Measurements from ENCODE around the gene FBXO17.

Gene FBXO17

DNA sequence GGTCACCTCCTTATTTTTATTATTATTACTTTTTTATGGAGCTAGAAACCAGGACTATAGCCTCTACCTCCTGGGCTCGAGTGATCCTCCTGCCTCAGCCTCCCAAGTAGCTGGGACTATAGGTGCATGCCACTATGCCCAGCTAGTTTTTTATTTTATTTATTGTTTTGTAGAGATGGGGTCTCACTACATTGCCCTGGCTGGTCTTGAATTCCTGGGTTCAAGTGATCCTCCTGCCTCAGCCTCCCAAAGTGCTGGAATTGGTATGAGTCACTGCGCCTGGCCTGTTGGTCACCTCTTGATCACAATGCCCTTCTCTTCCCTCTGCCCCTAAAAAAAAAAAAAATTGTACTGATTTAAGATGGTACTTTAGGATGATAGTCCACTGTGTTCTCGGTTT lies 24.4 kb downstream of the FBXO17 start:
- Histone ChIP-seq H3F3A (ENCODE audit: control insufficient read depth, insufficient read depth) (no peaks in the 10 kb centered on the region), H3K27me3 (ENCODE audit: control insufficient read depth, low read length) (peaks cover 10% of the 10 kb centered on the region; the same call in 1 of the 2 replicates), H3K4me3 (ENCODE audit: low read length) (no peak overlapping the region), H3K9me2 (replicated peaks; ENCODE audit: control insufficient read depth, low read length) (no peaks in the 10 kb centered on the region), H3K79me2 (ENCODE audit: control insufficient read depth, low read length) (no peaks in the 10 kb centered on the region), H3K4me1 (ENCODE audit: control insufficient read depth, low read length) (no peaks in the 10 kb centered on the region), H3K36me3 (ENCODE audit: control insufficient read depth, low read length) (no peaks in the 10 kb centered on the region), H3K4me2 (ENCODE audit: low read length) (no peak overlapping the region), H4K20me1 (ENCODE audit: control insufficient read depth, insufficient read depth, low read depth, low read length) (no peaks in the 10 kb centered on the region), H3K9me3 (ENCODE audit: control insufficient read depth, insufficient read depth, low read length) (no peaks in the 10 kb centered on the region), H3K27ac (ENCODE audit: low read depth, low read length) (no peak overlapping the region)
- TF ChIP-seq, protein P1, sequence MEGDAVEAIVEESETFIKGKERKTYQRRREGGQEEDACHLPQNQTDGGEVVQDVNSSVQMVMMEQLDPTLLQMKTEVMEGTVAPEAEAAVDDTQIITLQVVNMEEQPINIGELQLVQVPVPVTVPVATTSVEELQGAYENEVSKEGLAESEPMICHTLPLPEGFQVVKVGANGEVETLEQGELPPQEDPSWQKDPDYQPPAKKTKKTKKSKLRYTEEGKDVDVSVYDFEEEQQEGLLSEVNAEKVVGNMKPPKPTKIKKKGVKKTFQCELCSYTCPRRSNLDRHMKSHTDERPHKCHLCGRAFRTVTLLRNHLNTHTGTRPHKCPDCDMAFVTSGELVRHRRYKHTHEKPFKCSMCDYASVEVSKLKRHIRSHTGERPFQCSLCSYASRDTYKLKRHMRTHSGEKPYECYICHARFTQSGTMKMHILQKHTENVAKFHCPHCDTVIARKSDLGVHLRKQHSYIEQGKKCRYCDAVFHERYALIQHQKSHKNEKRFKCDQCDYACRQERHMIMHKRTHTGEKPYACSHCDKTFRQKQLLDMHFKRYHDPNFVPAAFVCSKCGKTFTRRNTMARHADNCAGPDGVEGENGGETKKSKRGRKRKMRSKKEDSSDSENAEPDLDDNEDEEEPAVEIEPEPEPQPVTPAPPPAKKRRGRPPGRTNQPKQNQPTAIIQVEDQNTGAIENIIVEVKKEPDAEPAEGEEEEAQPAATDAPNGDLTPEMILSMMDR (IDR thresholded peaks at IDR 0.05; ENCODE audit: low read depth, low read length, poor library complexity, severe bottlenecking): no peak
- TF ChIP-seq EZH2phosphoT487 (IDR thresholded peaks at IDR 0.05; ENCODE audit: borderline replicate concordance, low read length): no peak

DNA sequence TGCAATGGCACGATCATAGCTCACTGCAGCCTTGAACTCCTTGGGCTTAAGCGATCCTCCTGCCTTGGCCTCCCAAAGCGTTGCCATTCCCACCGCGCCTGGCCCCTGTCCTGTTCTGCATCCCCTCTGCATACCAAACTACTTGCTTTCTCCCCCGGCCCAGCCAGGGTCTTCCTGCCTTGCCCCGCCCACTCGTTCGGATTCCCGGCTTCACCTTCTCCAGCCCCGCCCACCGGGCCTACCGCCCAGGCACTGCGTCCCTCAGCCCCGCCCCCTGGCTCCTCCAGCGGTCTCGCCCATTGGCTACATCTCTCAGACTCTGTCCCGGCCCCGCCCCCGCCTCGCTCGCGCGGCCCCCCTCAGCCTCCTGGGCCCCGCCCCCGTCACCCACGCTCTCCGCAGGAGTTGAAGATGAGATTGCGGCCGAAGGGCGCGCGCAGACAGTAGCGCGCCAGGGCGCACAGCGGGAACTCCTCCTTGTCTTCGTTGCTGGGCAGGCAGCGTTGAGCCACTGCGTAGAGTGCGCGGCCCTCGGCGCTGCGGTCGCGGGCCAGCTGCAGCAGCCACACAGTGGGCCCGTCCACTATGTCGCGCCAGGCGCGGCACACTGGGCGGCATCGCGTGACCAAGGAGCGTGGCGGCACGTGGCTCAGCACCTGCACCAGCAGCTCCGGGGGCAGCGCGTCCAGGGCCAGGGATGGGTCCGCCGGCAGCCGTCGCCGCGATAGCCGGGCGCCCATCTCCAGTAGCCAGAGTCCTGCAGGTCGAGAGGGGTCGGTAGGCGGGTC lies 25.8 kb downstream of the FBXO17 start:
- H3K79me2 ChIP-seq (ENCODE audit: control insufficient read depth, low read length): no peaks in the 10 kb centered on the region
- H3K4me2 ChIP-seq (ENCODE audit: low read length): no peak overlapping the region
- H3K4me1 ChIP-seq (ENCODE audit: control insufficient read depth, low read length): no peaks in the 10 kb centered on the region
- no peaks in the 10 kb centered on the region for H4K20me1 ChIP-seq (ENCODE audit: control insufficient read depth, insufficient read depth, low read depth, low read length)
- no peaks in the 10 kb centered on the region for H3K9me3 ChIP-seq (ENCODE audit: control insufficient read depth, insufficient read depth, low read length)
- no peak for TF ChIP-seq EZH2phosphoT487 (IDR thresholded peaks at IDR 0.05; ENCODE audit: borderline replicate concordance, low read length)
- TF ChIP-seq, protein P1 (IDR thresholded peaks at IDR 0.05; ENCODE audit: low read depth, low read length, poor library complexity, severe bottlenecking): no peak
- no peak overlapping the region for H3K4me3 ChIP-seq (ENCODE audit: low read length)
- no peaks in the 10 kb centered on the region for H3K36me3 ChIP-seq (ENCODE audit: control insufficient read depth, low read length)
- no peak overlapping the region for H3K27ac ChIP-seq (ENCODE audit: low read depth, low read length)
- no peaks in the 10 kb centered on the region for H3K9me2 ChIP-seq (replicated peaks; ENCODE audit: control insufficient read depth, low read length)
- peaks cover 10% of the 10 kb centered on the region; the same call in 1 of the 2 replicates for H3K27me3 ChIP-seq (ENCODE audit: control insufficient read depth, low read length)
- H3F3A ChIP-seq (ENCODE audit: control insufficient read depth, insufficient read depth): no peaks in the 10 kb centered on the region; the same call in 1 of the 2 replicates

DNA sequence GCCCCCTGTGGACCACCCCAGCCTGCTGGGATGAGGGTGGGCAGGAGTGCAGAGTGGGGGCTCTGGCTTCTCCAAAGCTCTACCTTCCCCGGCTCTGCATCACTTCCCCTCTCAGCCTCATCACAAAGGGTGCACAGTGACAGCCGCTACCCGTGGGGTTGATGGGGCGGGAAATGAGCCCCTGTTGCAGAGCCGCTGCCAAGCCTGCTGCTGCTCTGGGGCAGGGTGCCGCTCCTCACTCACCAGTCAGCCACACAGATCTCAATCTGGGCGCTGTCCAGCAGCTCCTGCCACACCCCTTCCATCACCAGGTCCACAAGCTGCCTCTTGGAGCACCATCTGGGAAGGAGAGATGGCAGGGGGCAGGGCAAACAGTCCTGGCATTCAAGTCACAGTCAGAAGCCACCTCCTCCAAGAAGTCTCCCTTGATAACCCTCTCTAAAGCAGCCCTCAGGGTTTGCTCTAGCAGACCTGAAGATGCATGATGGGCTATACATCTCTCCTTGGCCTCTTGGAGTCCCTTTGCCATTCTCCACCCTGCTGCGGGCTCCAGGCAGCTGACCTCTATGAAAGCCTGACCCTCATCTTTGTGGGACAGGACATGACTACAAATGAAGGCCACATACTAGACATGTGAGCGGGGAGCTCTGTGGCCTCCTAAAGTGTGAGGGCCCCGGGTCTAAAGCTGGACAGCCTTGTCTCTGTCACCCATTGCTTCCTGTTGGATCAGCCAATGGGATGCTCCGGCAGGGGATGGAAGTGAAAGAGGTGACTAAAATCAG lies 29.1 kb downstream of the FBXO17 start:
- no peaks in the 10 kb centered on the region; the same call in 1 of the 2 replicates for H3K27me3 ChIP-seq (ENCODE audit: control insufficient read depth, low read length)
- no peak overlapping the region for H3K27ac ChIP-seq (ENCODE audit: low read depth, low read length)

More for the DNA sequence above, 29.1 kb downstream of the FBXO17 start:
- Histone ChIP-seq H3K9me3 (ENCODE audit: control insufficient read depth, insufficient read depth, low read length) (no peaks in the 10 kb centered on the region), H3K9me2 (replicated peaks; ENCODE audit: control insufficient read depth, low read length) (no peaks in the 10 kb centered on the region), H3F3A (ENCODE audit: control insufficient read depth, insufficient read depth) (no peaks in the 10 kb centered on the region; the same call in 1 of the 2 replicates), H3K79me2 (ENCODE audit: control insufficient read depth, low read length) (no peaks in the 10 kb centered on the region), H3K4me1 (ENCODE audit: control insufficient read depth, low read length) (no peaks in the 10 kb centered on the region), H3K4me2 (ENCODE audit: low read length) (no peak overlapping the region), H3K4me3 (ENCODE audit: low read length) (no peak overlapping the region), H4K20me1 (ENCODE audit: control insufficient read depth, insufficient read depth, low read depth, low read length) (no peaks in the 10 kb centered on the region), H3K36me3 (ENCODE audit: control insufficient read depth, low read length) (no peaks in the 10 kb centered on the region)
- TF ChIP-seq EZH2phosphoT487 (IDR thresholded peaks at IDR 0.05; ENCODE audit: borderline replicate concordance, low read length): no peak
- TF ChIP-seq, protein P1 (IDR thresholded peaks at IDR 0.05; ENCODE audit: low read depth, low read length, poor library complexity, severe bottlenecking): no peak
